ENCODE results near the gene TCF12. TPM values are rescaled to one million over a fixed set of nuclear protein-coding genes. Genes with fewer than 3 reads are reported as not detected.

The TCF12 gene
- 100 to 1,000 TPM; 105 to 446 (median 180) TPM for total RNA-seq

- intact Hi-C loops (cut with DNase I; ENCODE audit: low total_unique reads) (loop anchor here (2.0 kb wide), 1 partner anchor 31 kb away; no protein-coding TSS in a partner anchor), in situ Hi-C loops (cut with MboI; ENCODE audit: low pct_ligation_motif_present in 1 of 4, low pct_unique_long_range_greater_than_20kb in 1 of 4, low sequenced_read_pairs in 3 of 4) (loop anchor here in 1 of 4 donors (25.0 kb wide), 1 partner anchor 219 kb away; no protein-coding TSS in a partner anchor)
- Histone ChIP-seq H3K27ac (peak within 1 kb of the TSS; percentile 96 to 99 (median 98)), H3K36me3 (no peaks in the 10 kb centered on the region), H3K9me3 (no peaks in the 10 kb centered on the region), H3K4me1 (peaks cover 0 to 48% (median 26%) of the 10 kb centered on the region in 4 donors), H3K4me3 (peak within 1 kb of the TSS; percentile 85 to 99 (median 91)), H3K27me3 (no peaks in the 10 kb centered on the region)
- TF ChIP-seq POLR2A (IDR thresholded peaks at IDR 0.05) (peak; percentile 72), EP300 (IDR thresholded peaks at IDR 0.05; ENCODE audit: low read depth) (no peak), CTCF (IDR thresholded peaks at IDR 0.05) (peak; percentile 24 to 55 (median 42)), POLR2AphosphoS5 (IDR thresholded peaks at IDR 0.05) (peak; percentile 83 to 87 (median 85))
- peak; percentile 95 for DNase-seq
- 0% methylated on average over 64 of the region's 97 CpGs; no CpG with 5 or more reads in 1 of the 2 donors for WGBS, 2 donors (ENCODE audit: low coverage in 1 of 2)
Observed at GRCh38 chr15:56918046-56918938, at the start of gene TCF12. Gene TCF12 (plus strand): TSS chr15:56918644. CDS start chr15:56919914, 1,270 bp downstream.

GRCh38 chr15:56869573-56869972, 48.9 kb upstream of the TCF12 start:
- Histone ChIP-seq H3K27ac (no peak overlapping the region), H3K27me3 (no peaks in the 10 kb centered on the region), H3K9me3 (no peaks in the 10 kb centered on the region), H3K36me3 (no peaks in the 10 kb centered on the region), H3K4me1 (peaks cover 0 to 6% (median 0%) of the 10 kb centered on the region in 4 donors), H3K4me3 (no peak overlapping the region)
- 42 to 56% methylated on average over 2 to 3 of the region's 3 CpGs for whole genome bisulfite sequencing, 2 donors (ENCODE audit: low coverage in 1 of 2)
- DNase-seq, result peak; percentile 57
- TF ChIP-seq CTCF (IDR thresholded peaks at IDR 0.05) (peak; percentile 51 to 60 (median 55)), POLR2AphosphoS5 (IDR thresholded peaks at IDR 0.05) (no peak), POLR2A (IDR thresholded peaks at IDR 0.05) (no peak), EP300 (IDR thresholded peaks at IDR 0.05; ENCODE audit: low read depth) (no peak)
- intact Hi-C loops (cut with DNase I; ENCODE audit: low total_unique reads) (no loop called here), in situ Hi-C loops (cut with MboI; ENCODE audit: low pct_ligation_motif_present in 1 of 4, low pct_unique_long_range_greater_than_20kb in 1 of 4, low sequenced_read_pairs in 3 of 4) (loop anchor here in 2 of 4 donors (25.0 kb wide), 1 partner anchor 382 kb away; no protein-coding TSS in a partner anchor)

GRCh38 chr15:56871185-56871584, 47.3 kb upstream of the TCF12 start:
- in situ Hi-C loops (cut with MboI; ENCODE audit: low pct_ligation_motif_present in 1 of 4, low pct_unique_long_range_greater_than_20kb in 1 of 4, low sequenced_read_pairs in 3 of 4), result loop anchor here (10.0 to 25.0 kb wide), 3 partner anchors 366 to 384 kb away; no protein-coding TSS in a partner anchor
- H3K27me3 ChIP-seq, result no peaks in the 10 kb centered on the region
- TF ChIP-seq POLR2AphosphoS5 (IDR thresholded peaks at IDR 0.05) (no peak), CTCF (IDR thresholded peaks at IDR 0.05) (no peak), POLR2A (IDR thresholded peaks at IDR 0.05) (no peak), EP300 (IDR thresholded peaks at IDR 0.05; ENCODE audit: low read depth) (no peak)
- no peak overlapping the region for H3K4me3 ChIP-seq
- no peak for DNase-seq
- WGBS, 2 donors (ENCODE audit: low coverage in 1 of 2), result 77 to 78% methylated on average over 1 of the region's 1 CpG
- intact Hi-C loops (cut with DNase I; ENCODE audit: low total_unique reads), result loop anchor here (10.0 kb wide), 1 partner anchor 46 kb away; no protein-coding TSS in a partner anchor
- H3K4me1 ChIP-seq, result peaks cover 0 to 6% (median 0%) of the 10 kb centered on the region in 4 donors
- no peaks in the 10 kb centered on the region for H3K9me3 ChIP-seq
- no peaks in the 10 kb centered on the region for H3K36me3 ChIP-seq
- H3K27ac ChIP-seq, result no peak overlapping the region

GRCh38 chr15:56871867-56872266, 46.6 kb upstream of the TCF12 start:
- H3K9me3 ChIP-seq, result no peaks in the 10 kb centered on the region
- H3K4me3 ChIP-seq, result no peak overlapping the region
- no peaks in the 10 kb centered on the region for H3K27me3 ChIP-seq
- no peaks in the 10 kb centered on the region for H3K36me3 ChIP-seq
- H3K4me1 ChIP-seq, result peaks cover 0 to 6% (median 0%) of the 10 kb centered on the region in 4 donors
- TF ChIP-seq EP300 (IDR thresholded peaks at IDR 0.05; ENCODE audit: low read depth) (no peak), POLR2AphosphoS5 (IDR thresholded peaks at IDR 0.05) (no peak), CTCF (IDR thresholded peaks at IDR 0.05) (no peak)
- intact Hi-C loops (cut with DNase I; ENCODE audit: low total_unique reads) (loop anchor here (10.0 kb wide), 1 partner anchor 47 kb away; no protein-coding TSS in a partner anchor), in situ Hi-C loops (cut with MboI; ENCODE audit: low pct_ligation_motif_present in 1 of 4, low pct_unique_long_range_greater_than_20kb in 1 of 4, low sequenced_read_pairs in 3 of 4) (loop anchor here (10.0 to 25.0 kb wide), 3 partner anchors 367 to 385 kb away; no protein-coding TSS in a partner anchor)
- no peak overlapping the region for H3K27ac ChIP-seq
- 74 to 86% methylated on average over 4 of the region's 4 CpGs for WGBS, 2 donors (ENCODE audit: low coverage in 1 of 2)
- DNase-seq, result no peak

Measured in transverse colon (tissue), 4 donors.